Panc1 (cell line): Measurements from ENCODE around the gene KLF11. TPM values are rescaled to one million over a fixed set of nuclear protein-coding genes. Genes with fewer than 3 reads are reported as not detected.

Source experiments
- ATAC-seq: fragments of 200-7000 bp; cut with Tn5 transposase; 2 replicates; pipeline ENCODE4 v1.9.1; 2020; ENCODE audit warnings: mild to moderate bottlenecking, moderate library complexity
- BruUV-seq: library from RNA; stranded (reverse); fragments of 400-500 nt; replicated peaks from 2 replicates; lab custom pipeline; 2021; lab: Mats Ljungman, UMichigan
- CTCF ChIA-PET: fragments of 300-600 bp; sonication (Branson Sonifier 250); formaldehyde crosslinking; loops from one replicate; lab custom pipeline; 2022; ENCODE audit warnings: antibody characterized with exemption; lab: Charles Lee
- POLR2A ChIA-PET: fragments of 300-600 bp; sonication (Branson Sonifier 250); formaldehyde crosslinking; loops from one replicate; lab custom pipeline; 2022; ENCODE audit warnings: antibody characterized with exemption; lab: Charles Lee
- DNase-seq: peaks from one replicate; pipeline ENCODE4 v3.0.0-alpha.2; 2010; ENCODE audit warnings: low read depth, low spot score
- H3K27ac ChIP-seq: 2 replicates; pipeline ENCODE4 v1.5.1; 2011; ENCODE audit warnings: mild to moderate bottlenecking, low read length, inconsistent platforms
- H3K27me3 ChIP-seq: fragments of 200-500 bp; sonication (Bioruptor generic); 2 replicates; pipeline ENCODE4 v1.6.0; 2014; ENCODE audit warnings: low read length, inconsistent platforms; ENCODE audit not compliant: control insufficient read depth, insufficient read depth
- H3K36me3 ChIP-seq: fragments of 200-500 bp; sonication (Bioruptor generic); 2 replicates; pipeline ENCODE4 v1.5.1; 2014; ENCODE audit warnings: inconsistent platforms, mild to moderate bottlenecking, low read length, moderate library complexity; ENCODE audit not compliant: control insufficient read depth, insufficient read depth
- H3K4me1 ChIP-seq: 2 replicates; pipeline ENCODE4 v1.5.1; 2011; ENCODE audit warnings: inconsistent platforms, mild to moderate bottlenecking, low read length, moderate library complexity; ENCODE audit not compliant: control insufficient read depth, insufficient read depth
- H3K4me3 ChIP-seq, 2 experiments: 2 replicates each; pipeline ENCODE4 v1.5.1; 2011 to 2012; ENCODE audit warnings: low read depth in 2 of 2, low read length in 2 of 2, mild to moderate bottlenecking in 2 of 2, inconsistent platforms in 1 of 2, moderate library complexity in 1 of 2
- H3K9me3 ChIP-seq: fragments of 200-500 bp; sonication (Bioruptor generic); 2 replicates; pipeline ENCODE4 v1.5.1; 2014; ENCODE audit warnings: low read depth, mild to moderate bottlenecking, inconsistent platforms, low read length, moderate library complexity; ENCODE audit not compliant: control insufficient read depth, insufficient read depth
- POLR2AphosphoS5 ChIP-seq: IDR thresholded peaks from 2 replicates; pipeline ENCODE4 v1.6.1; 2012; ENCODE audit warnings: mild to moderate bottlenecking, low read depth, low read length, moderate library complexity
- SIN3A ChIP-seq: IDR thresholded peaks from 2 replicates; pipeline ENCODE4 v1.6.1; 2012; ENCODE audit warnings: low read depth, mild to moderate bottlenecking, low read length, moderate library complexity, borderline replicate concordance; ENCODE audit not compliant: insufficient read depth
- TCF7L2 ChIP-seq: IDR thresholded peaks from 2 replicates; pipeline ENCODE4 v1.6.1; 2011; ENCODE audit warnings: mild to moderate bottlenecking, low read depth, low read length, inconsistent platforms
- in situ Hi-C: cut with HindIII; loops from 2 replicates; pipeline ENCODE4 v1.10.0; 2016; ENCODE audit warnings: low sequenced_read_pairs, low pct_unique_long_range_greater_than_20kb
- intact Hi-C: fragments of 100-400 bp; cut with micrococcal nuclease; formaldehyde crosslinking; loops from one replicate; pipeline ENCODE4 v1.10.0; 2022; ENCODE audit not compliant: unreplicated experiment
- total RNA-seq: library from RNA; stranded (reverse); gene quantifications from one replicate; pipeline ENCODE4 v1.2.1, GENCODE V29; 2021; ENCODE audit not compliant: unreplicated experiment
- TF ChIP-seq, protein P1 (sequence below), 2 experiments: IDR thresholded peaks; 2 replicates each; pipeline ENCODE4 v1.6.1; 2011 to 2012; ENCODE audit warnings: low read depth in 2 of 2, control low read depth in 1 of 2, low read length in 1 of 2, mild to moderate bottlenecking in 1 of 2, moderate library complexity in 1 of 2; ENCODE audit not compliant: insufficient read depth in 1 of 2
- TF ChIP-seq, protein P2 (sequence below): fragments of 450-650 bp; IDR thresholded peaks from 2 replicates; pipeline ENCODE4 v1.5.1; 2017; ENCODE audit warnings: mild to moderate bottlenecking

Gene KLF11
- total RNA-seq, 1 experiment from 2014 or later, result 23.7 TPM

DNA sequence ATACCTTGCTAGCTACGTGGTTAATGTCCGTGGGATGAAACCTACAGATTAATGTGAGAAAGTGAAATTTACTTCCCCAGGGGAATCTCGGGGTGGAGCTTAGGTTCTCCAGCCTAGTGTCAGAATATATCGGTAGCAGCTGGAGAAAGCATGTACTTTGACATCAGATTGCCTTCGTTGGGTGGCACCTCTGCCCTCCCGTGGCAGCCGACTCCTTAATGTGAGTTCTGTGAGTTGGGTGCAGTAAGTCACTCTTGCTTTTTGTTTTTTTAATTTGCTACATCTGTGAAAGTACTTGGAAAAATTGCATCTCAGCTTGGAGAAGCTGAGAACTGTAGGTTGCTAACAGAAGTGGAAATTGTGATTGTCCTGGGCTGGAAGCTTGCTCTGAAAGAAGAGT is 3.6 kb downstream of the KLF11 start:
- peaks cover 9% of the 10 kb centered on the region for H3K4me1 ChIP-seq
- intact Hi-C loops, result loop anchor here (5.0 kb wide), 2 partner anchors 65 to 235 kb away; no protein-coding TSS in a partner anchor
- H3K4me3 ChIP-seq, result no peak overlapping the region
- DNase-seq (no peak), ATAC-seq (no peak)
- CTCF ChIA-PET, result interaction anchor here (1.0 kb wide), 2 partner anchors 11 to 62 kb away, joined by 4 to 5 read pairs; no protein-coding TSS in a partner anchor
- no peak overlapping the region for H3K27ac ChIP-seq
- no TSS peak for BruUV-seq
- peaks cover 9% of the 10 kb centered on the region for H3K36me3 ChIP-seq
- TF ChIP-seq, protein P1, sequence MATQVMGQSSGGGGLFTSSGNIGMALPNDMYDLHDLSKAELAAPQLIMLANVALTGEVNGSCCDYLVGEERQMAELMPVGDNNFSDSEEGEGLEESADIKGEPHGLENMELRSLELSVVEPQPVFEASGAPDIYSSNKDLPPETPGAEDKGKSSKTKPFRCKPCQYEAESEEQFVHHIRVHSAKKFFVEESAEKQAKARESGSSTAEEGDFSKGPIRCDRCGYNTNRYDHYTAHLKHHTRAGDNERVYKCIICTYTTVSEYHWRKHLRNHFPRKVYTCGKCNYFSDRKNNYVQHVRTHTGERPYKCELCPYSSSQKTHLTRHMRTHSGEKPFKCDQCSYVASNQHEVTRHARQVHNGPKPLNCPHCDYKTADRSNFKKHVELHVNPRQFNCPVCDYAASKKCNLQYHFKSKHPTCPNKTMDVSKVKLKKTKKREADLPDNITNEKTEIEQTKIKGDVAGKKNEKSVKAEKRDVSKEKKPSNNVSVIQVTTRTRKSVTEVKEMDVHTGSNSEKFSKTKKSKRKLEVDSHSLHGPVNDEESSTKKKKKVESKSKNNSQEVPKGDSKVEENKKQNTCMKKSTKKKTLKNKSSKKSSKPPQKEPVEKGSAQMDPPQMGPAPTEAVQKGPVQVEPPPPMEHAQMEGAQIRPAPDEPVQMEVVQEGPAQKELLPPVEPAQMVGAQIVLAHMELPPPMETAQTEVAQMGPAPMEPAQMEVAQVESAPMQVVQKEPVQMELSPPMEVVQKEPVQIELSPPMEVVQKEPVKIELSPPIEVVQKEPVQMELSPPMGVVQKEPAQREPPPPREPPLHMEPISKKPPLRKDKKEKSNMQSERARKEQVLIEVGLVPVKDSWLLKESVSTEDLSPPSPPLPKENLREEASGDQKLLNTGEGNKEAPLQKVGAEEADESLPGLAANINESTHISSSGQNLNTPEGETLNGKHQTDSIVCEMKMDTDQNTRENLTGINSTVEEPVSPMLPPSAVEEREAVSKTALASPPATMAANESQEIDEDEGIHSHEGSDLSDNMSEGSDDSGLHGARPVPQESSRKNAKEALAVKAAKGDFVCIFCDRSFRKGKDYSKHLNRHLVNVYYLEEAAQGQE (IDR thresholded peaks at IDR 0.05; ENCODE audit: insufficient read depth in 1 of 2, low read depth in 2 of 2, low read length in 1 of 2), result no peak
- TF ChIP-seq TCF7L2 (no peak), POLR2AphosphoS5 (no peak), SIN3A (no peak)
- TF ChIP-seq, protein P2, sequence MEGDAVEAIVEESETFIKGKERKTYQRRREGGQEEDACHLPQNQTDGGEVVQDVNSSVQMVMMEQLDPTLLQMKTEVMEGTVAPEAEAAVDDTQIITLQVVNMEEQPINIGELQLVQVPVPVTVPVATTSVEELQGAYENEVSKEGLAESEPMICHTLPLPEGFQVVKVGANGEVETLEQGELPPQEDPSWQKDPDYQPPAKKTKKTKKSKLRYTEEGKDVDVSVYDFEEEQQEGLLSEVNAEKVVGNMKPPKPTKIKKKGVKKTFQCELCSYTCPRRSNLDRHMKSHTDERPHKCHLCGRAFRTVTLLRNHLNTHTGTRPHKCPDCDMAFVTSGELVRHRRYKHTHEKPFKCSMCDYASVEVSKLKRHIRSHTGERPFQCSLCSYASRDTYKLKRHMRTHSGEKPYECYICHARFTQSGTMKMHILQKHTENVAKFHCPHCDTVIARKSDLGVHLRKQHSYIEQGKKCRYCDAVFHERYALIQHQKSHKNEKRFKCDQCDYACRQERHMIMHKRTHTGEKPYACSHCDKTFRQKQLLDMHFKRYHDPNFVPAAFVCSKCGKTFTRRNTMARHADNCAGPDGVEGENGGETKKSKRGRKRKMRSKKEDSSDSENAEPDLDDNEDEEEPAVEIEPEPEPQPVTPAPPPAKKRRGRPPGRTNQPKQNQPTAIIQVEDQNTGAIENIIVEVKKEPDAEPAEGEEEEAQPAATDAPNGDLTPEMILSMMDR, result no peak
- no peaks in the 10 kb centered on the region for H3K27me3 ChIP-seq
- in situ Hi-C loops, result no loop called here
- POLR2A ChIA-PET, result interaction anchor here (0.6 kb wide), 1 partner anchor 118 kb away, joined by 4 read pairs; no protein-coding TSS in a partner anchor
- H3K9me3 ChIP-seq, result no peaks in the 10 kb centered on the region

DNA sequence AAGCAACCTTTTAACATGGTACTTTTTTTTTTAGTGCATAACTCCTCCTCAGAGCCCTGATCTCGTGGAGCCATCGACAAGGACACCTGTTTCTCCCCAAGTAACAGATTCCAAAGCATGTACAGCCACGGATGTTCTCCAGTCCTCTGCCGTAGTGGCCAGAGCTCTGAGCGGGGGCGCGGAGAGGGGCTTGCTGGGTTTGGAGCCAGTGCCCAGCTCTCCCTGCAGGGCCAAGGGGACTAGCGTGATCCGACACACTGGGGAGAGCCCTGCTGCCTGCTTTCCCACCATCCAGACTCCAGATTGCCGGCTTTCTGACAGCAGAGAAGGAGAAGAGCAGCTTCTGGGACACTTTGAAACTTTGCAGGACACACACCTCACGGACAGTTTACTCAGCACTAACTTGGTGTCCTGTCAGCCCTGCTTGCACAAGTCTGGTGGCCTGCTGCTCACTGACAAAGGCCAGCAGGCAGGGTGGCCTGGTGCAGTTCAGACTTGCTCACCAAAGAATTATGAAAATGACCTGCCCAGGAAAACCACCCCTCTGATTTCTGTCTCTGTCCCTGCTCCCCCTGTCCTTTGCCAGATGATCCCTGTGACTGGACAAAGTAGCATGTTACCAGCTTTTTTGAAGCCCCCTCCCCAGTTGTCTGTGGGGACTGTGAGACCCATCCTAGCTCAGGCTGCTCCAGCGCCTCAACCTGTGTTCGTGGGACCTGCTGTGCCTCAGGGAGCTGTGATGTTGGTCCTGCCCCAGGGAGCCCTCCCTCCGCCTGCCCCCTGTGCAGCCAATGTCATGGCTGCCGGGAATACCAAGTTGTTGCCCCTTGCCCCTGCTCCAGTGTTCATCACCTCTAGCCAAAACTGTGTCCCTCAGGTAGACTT is 4.5 kb downstream of the KLF11 start:
- no peak overlapping the region for H3K4me3 ChIP-seq
- in situ Hi-C loops (no loop called here), intact Hi-C loops (loop anchor here (5.0 kb wide), 2 partner anchors 66 to 236 kb away; no protein-coding TSS in a partner anchor)
- no peak for DNase-seq
- no peak for ATAC-seq
- peaks cover 14% of the 10 kb centered on the region for H3K36me3 ChIP-seq
- TF ChIP-seq POLR2AphosphoS5, result no peak
- TF ChIP-seq, protein P1 (IDR thresholded peaks at IDR 0.05; ENCODE audit: insufficient read depth in 1 of 2, low read depth in 2 of 2, low read length in 1 of 2), result no peak
- TF ChIP-seq, protein P2, result no peak
- no peak for TF ChIP-seq SIN3A
- TF ChIP-seq TCF7L2, result no peak
- no peaks in the 10 kb centered on the region for H3K9me3 ChIP-seq
- H3K4me1 ChIP-seq, result peaks cover 3% of the 10 kb centered on the region
- BruUV-seq, result no TSS peak
- no peaks in the 10 kb centered on the region for H3K27me3 ChIP-seq
- POLR2A ChIA-PET, result no interaction called here
- no peak overlapping the region for H3K27ac ChIP-seq
- CTCF ChIA-PET, result interaction anchor here (0.6 to 2.5 kb wide), 4 partner anchors 64 to 280 kb away, joined by 3 to 20 read pairs (median 8); no protein-coding TSS in a partner anchor
